ENCODE results near the gene CBX6.

The CBX6 gene

GRCh38 chr22:38872831-38873248 is 824 bp upstream of the CBX6 start:
- no peak for DNase-seq

- no peak for DNase-seq
These were observed 450 bp downstream of the CBX6 start for GRCh38 chr22:38871360-38872171.

GRCh38 chr22:38870791-38871359 is 1.1 kb downstream of the CBX6 start:
- DNase-seq = peak in 1 of 2 experiments; percentile 11

- DNase-seq = peak; percentile 48 to 76
These were observed 1.7 kb downstream of the CBX6 start for GRCh38 chr22:38870312-38870741.

GRCh38 chr22:38869663-38870062 is 2.4 kb downstream of the CBX6 start:
- DNase-seq = no peak

- peak in 1 of 2 experiments; percentile 36 for DNase-seq
These were observed 3.1 kb downstream of the CBX6 start for GRCh38 chr22:38868886-38869381.

- DNase-seq = no peak
These were observed 3.7 kb downstream of the CBX6 start for GRCh38 chr22:38868286-38868721.

GRCh38 chr22:38867471-38868285 is 4.3 kb downstream of the CBX6 start:
- DNase-seq = no peak

GRCh38 chr22:38867124-38867455 is 4.9 kb downstream of the CBX6 start:
- DNase-seq = no peak

GRCh38 chr22:38866399-38867123 is 5.5 kb downstream of the CBX6 start:
- DNase-seq = no peak

GRCh38 chr22:38866024-38866398 is 6.0 kb downstream of the CBX6 start:
- no peak for DNase-seq

- no peak for DNase-seq
These were observed 6.6 kb downstream of the CBX6 start for GRCh38 chr22:38865201-38866023.

- no peak for DNase-seq
These were observed 7.4 kb downstream of the CBX6 start for GRCh38 chr22:38864361-38865191.

- DNase-seq = no peak
These were observed 8.4 kb downstream of the CBX6 start for GRCh38 chr22:38863531-38864131.

GRCh38 chr22:38862375-38863329 is 9.4 kb downstream of the CBX6 start:
- DNase-seq = no peak

GRCh38 chr22:38861927-38862326 is 10.1 kb downstream of the CBX6 start:
- no peak for DNase-seq

GRCh38 chr22:38861170-38861876 is 10.7 kb downstream of the CBX6 start:
- no peak for DNase-seq
